Vagina (tissue), 2 donors: ENCODE measurements around the gene CST7.
"Not testable (repeated sequence)": the region's sequence is repeated elsewhere in the genome, so short reads cannot be mapped to it uniquely, and the experiment has no call there.

Experiments
- POLR2A ChIP-seq, 2 donors: fragments of 450-650 bp; IDR thresholded peaks; one replicate each; pipeline ENCODE4 v1.6.1; 2017; ENCODE audit warnings: antibody characterized with exemption in 2 of 2, mild to moderate bottlenecking in 2 of 2, moderate library complexity in 2 of 2
- POLR2AphosphoS5 ChIP-seq, 2 donors: sonication (generic); formaldehyde crosslinking; IDR thresholded peaks; one replicate each; pipeline ENCODE4 v1.9.0; 2017; ENCODE audit warnings: antibody characterized with exemption in 2 of 2, mild to moderate bottlenecking in 2 of 2, low read depth in 1 of 2; ENCODE audit not compliant: insufficient read depth in 1 of 2
- TF ChIP-seq, protein P1 (sequence below), 3 experiments: fragments of 450-650 bp in 2 of 3; fragments of 200-600 bp in 1 of 3; sonication (generic) in 1 of 3; IDR thresholded peaks; one replicate each; pipeline ENCODE4 v1.5.1; 2017 to 2019; ENCODE audit warnings: antibody characterized with exemption in 3 of 3, mild to moderate bottlenecking in 2 of 3, moderate library complexity in 2 of 3

DNA sequence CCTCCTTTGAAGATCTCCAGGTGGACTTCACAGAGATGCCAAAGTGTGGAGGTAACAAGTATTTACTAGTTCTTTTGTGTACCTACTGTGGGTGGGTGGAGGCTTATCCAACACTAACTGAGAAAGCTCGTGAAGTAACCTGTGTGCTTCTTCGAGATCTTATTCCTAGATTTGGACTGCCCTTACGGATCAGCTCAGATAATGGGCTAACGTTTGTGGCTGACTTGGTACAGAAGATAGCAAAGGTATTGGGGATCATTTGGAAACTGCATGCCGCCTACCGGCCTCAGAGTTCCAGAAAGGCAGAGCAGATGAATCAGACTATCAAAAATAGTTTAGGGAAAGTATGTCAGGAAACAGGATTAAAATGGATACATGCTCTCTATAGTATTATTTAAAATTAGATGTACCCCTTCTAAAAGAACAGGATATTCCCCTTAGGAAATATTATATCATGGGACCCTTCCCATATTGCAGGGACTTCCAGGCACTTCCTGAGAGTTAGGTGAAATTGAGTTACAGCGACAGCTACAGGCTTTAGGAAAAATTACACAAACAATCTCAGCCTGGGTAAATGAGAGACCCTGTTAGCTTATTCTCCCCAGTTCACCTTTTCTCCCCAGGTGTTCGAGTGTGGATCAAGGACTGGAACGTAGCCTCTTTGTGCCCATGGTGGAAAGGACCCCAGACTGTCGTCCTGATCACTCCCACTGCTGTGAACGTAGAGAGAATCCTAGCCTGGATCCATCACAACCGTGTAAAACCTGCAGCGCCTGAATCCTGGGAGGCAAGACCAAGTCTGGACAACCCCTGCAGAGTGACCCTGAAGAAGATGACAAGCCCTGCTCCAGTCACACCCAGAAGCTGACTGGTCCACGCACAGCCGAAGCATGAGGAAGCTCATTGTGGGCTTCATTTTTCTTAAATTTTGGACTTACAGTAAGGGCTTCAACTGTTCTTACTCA lies 18.1 kb upstream of the CST7 start:
- TF ChIP-seq, protein P1, sequence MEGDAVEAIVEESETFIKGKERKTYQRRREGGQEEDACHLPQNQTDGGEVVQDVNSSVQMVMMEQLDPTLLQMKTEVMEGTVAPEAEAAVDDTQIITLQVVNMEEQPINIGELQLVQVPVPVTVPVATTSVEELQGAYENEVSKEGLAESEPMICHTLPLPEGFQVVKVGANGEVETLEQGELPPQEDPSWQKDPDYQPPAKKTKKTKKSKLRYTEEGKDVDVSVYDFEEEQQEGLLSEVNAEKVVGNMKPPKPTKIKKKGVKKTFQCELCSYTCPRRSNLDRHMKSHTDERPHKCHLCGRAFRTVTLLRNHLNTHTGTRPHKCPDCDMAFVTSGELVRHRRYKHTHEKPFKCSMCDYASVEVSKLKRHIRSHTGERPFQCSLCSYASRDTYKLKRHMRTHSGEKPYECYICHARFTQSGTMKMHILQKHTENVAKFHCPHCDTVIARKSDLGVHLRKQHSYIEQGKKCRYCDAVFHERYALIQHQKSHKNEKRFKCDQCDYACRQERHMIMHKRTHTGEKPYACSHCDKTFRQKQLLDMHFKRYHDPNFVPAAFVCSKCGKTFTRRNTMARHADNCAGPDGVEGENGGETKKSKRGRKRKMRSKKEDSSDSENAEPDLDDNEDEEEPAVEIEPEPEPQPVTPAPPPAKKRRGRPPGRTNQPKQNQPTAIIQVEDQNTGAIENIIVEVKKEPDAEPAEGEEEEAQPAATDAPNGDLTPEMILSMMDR (IDR thresholded peaks at IDR 0.05), result not testable (repeated sequence)
- not testable (repeated sequence) for TF ChIP-seq POLR2A (IDR thresholded peaks at IDR 0.05); POLR2AphosphoS5 (IDR thresholded peaks at IDR 0.05; ENCODE audit: insufficient read depth in 1 of 2, low read depth in 1 of 2)
